ENCODE measurements around the gene SEPTIN2.

The SEPTIN2 gene

GRCh38 chr2:241350530-241350877, 34.8 kb downstream of the SEPTIN2 start:
- H4K8ac ChIP-seq (ENCODE audit: low read depth, low read length) = no peak overlapping the region
- H3K4me3 ChIP-seq (ENCODE audit: low read length in 2 of 2) = no peak overlapping the region
- no peak overlapping the region for H2BK5ac ChIP-seq (ENCODE audit: low read length)
- H2AK5ac ChIP-seq (ENCODE audit: low read depth, low read length) = no peak overlapping the region
- H3K9me3 ChIP-seq (replicated peaks in 1 of 2; ENCODE audit: control insufficient read depth in 2 of 2, insufficient read depth in 1 of 2, low read depth in 1 of 2, low read length in 2 of 2) = no peaks in the 10 kb centered on the region
- no peak overlapping the region for H2BK12ac ChIP-seq (ENCODE audit: low read length)
- no peak overlapping the region for H3K18ac ChIP-seq (ENCODE audit: low read length)
- no peaks in the 10 kb centered on the region for H3K79me1 ChIP-seq (ENCODE audit: low read depth, low read length)
- no peak overlapping the region for H3K4ac ChIP-seq (ENCODE audit: low read length)
- no CpG with 5 or more reads among the region's 2 CpGs for WGBS, 2 donors (ENCODE audit: extremely low coverage in 2 of 2, insufficient read length in 2 of 2, insufficient replicate concordance in 1 of 2)
- no peak overlapping the region for H3K4me2 ChIP-seq (ENCODE audit: insufficient read depth, low read length, poor library complexity, severe bottlenecking)
- H3K9ac ChIP-seq (ENCODE audit: low read depth, low read length, poor library complexity) = no peak overlapping the region
- H3K14ac ChIP-seq (ENCODE audit: low read length) = no peak overlapping the region
- no peak overlapping the region for H2BK15ac ChIP-seq (ENCODE audit: low read length)
- no peak overlapping the region for H3K23ac ChIP-seq (ENCODE audit: low read depth, low read length, poor library complexity)
- no peak overlapping the region for H4K91ac ChIP-seq (ENCODE audit: low read depth, low read length, poor library complexity)
- no peaks in the 10 kb centered on the region for H3K27me3 ChIP-seq (ENCODE audit: control insufficient read depth in 3 of 3, insufficient read depth in 3 of 3, low read depth in 1 of 3, low read length in 3 of 3)
- no peak overlapping the region for H2AFZ ChIP-seq (ENCODE audit: low read length)
- no peak overlapping the region for H2BK120ac ChIP-seq (ENCODE audit: low read depth, low read length)
- H3K4me1 ChIP-seq (ENCODE audit: control insufficient read depth in 2 of 2, insufficient read depth in 1 of 2, low read depth in 1 of 2, low read length in 2 of 2) = peaks cover 0 to 7% of the 10 kb centered on the region in 2 donors
- H3K36me3 ChIP-seq (replicated peaks in 1 of 2; ENCODE audit: control insufficient read depth in 2 of 2, insufficient read depth in 2 of 2, low read length in 2 of 2) = peaks cover 40 to 97% of the 10 kb centered on the region in 2 donors
- DNase-seq (ENCODE audit: low spot score) = no peak
- H3K27ac ChIP-seq (replicated peaks; ENCODE audit: low read length) = no peak overlapping the region

DNA sequence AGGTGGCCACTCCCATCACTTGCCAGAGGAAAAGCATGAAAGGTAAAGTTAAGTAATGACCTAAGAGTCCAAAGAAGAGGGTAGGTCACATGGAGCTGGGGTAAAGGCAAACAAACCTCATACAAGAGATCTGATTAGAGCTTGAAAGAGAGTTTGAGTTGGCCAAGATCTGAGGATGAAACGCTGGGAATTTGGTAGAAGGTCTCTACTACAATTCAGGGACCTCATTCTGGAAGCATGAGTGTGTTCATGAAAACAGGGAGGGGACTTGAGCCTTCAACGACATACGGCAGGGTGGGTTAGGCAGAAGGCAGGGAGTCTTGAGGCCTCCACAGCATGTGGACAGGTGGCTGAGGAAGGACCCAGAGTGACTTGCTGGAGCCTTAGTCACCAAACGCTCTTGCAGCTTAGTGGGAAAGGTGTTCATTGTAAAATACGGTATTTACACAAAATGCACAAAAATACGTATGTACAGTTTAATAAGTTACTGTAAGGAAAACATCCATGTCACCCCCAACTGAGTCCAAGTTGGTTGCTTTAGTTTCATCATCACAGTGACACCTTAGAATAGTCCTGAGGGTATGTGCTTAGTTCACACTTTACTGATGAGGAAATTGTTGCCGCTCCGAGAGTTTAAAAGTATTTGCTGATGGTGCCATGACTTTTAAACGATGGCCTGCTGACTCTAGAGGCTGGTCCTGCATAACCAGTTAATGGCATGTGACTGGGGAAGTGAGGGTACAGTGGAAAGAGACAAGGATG, 35.3 kb downstream of the SEPTIN2 start:
- no peak overlapping the region for H3K14ac ChIP-seq (ENCODE audit: low read length)
- no peak overlapping the region for H2BK15ac ChIP-seq (ENCODE audit: low read length)
- H2AK5ac ChIP-seq (ENCODE audit: low read depth, low read length) = no peak overlapping the region
- H2BK120ac ChIP-seq (ENCODE audit: low read depth, low read length) = no peak overlapping the region
- H3K79me1 ChIP-seq (ENCODE audit: low read depth, low read length) = no peaks in the 10 kb centered on the region
- no peak overlapping the region for H3K23ac ChIP-seq (ENCODE audit: low read depth, low read length, poor library complexity)
- no peak overlapping the region for H2BK5ac ChIP-seq (ENCODE audit: low read length)
- H4K91ac ChIP-seq (ENCODE audit: low read depth, low read length, poor library complexity) = no peak overlapping the region
- no peak overlapping the region for H3K4me3 ChIP-seq (ENCODE audit: low read length in 2 of 2)
- no peaks in the 10 kb centered on the region for H3K27me3 ChIP-seq (ENCODE audit: control insufficient read depth in 3 of 3, insufficient read depth in 3 of 3, low read depth in 1 of 3, low read length in 3 of 3)
- peaks cover 36 to 91% of the 10 kb centered on the region in 2 donors for H3K36me3 ChIP-seq (replicated peaks in 1 of 2; ENCODE audit: control insufficient read depth in 2 of 2, insufficient read depth in 2 of 2, low read length in 2 of 2)
- no peak overlapping the region for H3K27ac ChIP-seq (replicated peaks; ENCODE audit: low read length)
- no CpG with 5 or more reads among the region's 9 CpGs for WGBS, 2 donors (ENCODE audit: extremely low coverage in 2 of 2, insufficient read length in 2 of 2, insufficient replicate concordance in 1 of 2)
- no peak overlapping the region for H2AFZ ChIP-seq (ENCODE audit: low read length)
- H3K4me1 ChIP-seq (ENCODE audit: control insufficient read depth in 2 of 2, insufficient read depth in 1 of 2, low read depth in 1 of 2, low read length in 2 of 2) = peaks cover 0 to 7% of the 10 kb centered on the region in 2 donors
- DNase-seq (ENCODE audit: low spot score) = no peak
- H2BK12ac ChIP-seq (ENCODE audit: low read length) = no peak overlapping the region
- no peak overlapping the region for H3K9ac ChIP-seq (ENCODE audit: low read depth, low read length, poor library complexity)
- H3K9me3 ChIP-seq (replicated peaks in 1 of 2; ENCODE audit: control insufficient read depth in 2 of 2, insufficient read depth in 1 of 2, low read depth in 1 of 2, low read length in 2 of 2) = no peaks in the 10 kb centered on the region
- H4K8ac ChIP-seq (ENCODE audit: low read depth, low read length) = no peak overlapping the region
- H3K4ac ChIP-seq (ENCODE audit: low read length) = no peak overlapping the region
- no peak overlapping the region for H3K18ac ChIP-seq (ENCODE audit: low read length)
- H3K4me2 ChIP-seq (ENCODE audit: insufficient read depth, low read length, poor library complexity, severe bottlenecking) = no peak overlapping the region

GRCh38 chr2:241351640-241352031, 35.9 kb downstream of the SEPTIN2 start:
- no peak overlapping the region for H3K4me2 ChIP-seq (ENCODE audit: insufficient read depth, low read length, poor library complexity, severe bottlenecking)
- no peak for DNase-seq (ENCODE audit: low spot score)
- H2AK5ac ChIP-seq (ENCODE audit: low read depth, low read length) = no peak overlapping the region
- no peaks in the 10 kb centered on the region for H3K79me1 ChIP-seq (ENCODE audit: low read depth, low read length)
- no peak overlapping the region for H3K14ac ChIP-seq (ENCODE audit: low read length)
- no peak overlapping the region for H3K9ac ChIP-seq (ENCODE audit: low read depth, low read length, poor library complexity)
- H4K8ac ChIP-seq (ENCODE audit: low read depth, low read length) = no peak overlapping the region
- no CpG with 5 or more reads among the region's 3 CpGs for WGBS, 2 donors (ENCODE audit: extremely low coverage in 2 of 2, insufficient read length in 2 of 2, insufficient replicate concordance in 1 of 2)
- no peak overlapping the region for H4K91ac ChIP-seq (ENCODE audit: low read depth, low read length, poor library complexity)
- no peaks in the 10 kb centered on the region for H3K27me3 ChIP-seq (ENCODE audit: control insufficient read depth in 3 of 3, insufficient read depth in 3 of 3, low read depth in 1 of 3, low read length in 3 of 3)
- H3K18ac ChIP-seq (ENCODE audit: low read length) = no peak overlapping the region
- H3K36me3 ChIP-seq (replicated peaks in 1 of 2; ENCODE audit: control insufficient read depth in 2 of 2, insufficient read depth in 2 of 2, low read length in 2 of 2) = peaks cover 33 to 85% of the 10 kb centered on the region in 2 donors
- no peak overlapping the region for H3K4ac ChIP-seq (ENCODE audit: low read length)
- no peak overlapping the region for H2AFZ ChIP-seq (ENCODE audit: low read length)
- no peak overlapping the region for H3K23ac ChIP-seq (ENCODE audit: low read depth, low read length, poor library complexity)
- no peak overlapping the region for H2BK15ac ChIP-seq (ENCODE audit: low read length)
- H3K4me3 ChIP-seq (ENCODE audit: low read length in 2 of 2) = no peak overlapping the region
- H3K9me3 ChIP-seq (replicated peaks in 1 of 2; ENCODE audit: control insufficient read depth in 2 of 2, insufficient read depth in 1 of 2, low read depth in 1 of 2, low read length in 2 of 2) = no peaks in the 10 kb centered on the region
- H3K4me1 ChIP-seq (ENCODE audit: control insufficient read depth in 2 of 2, insufficient read depth in 1 of 2, low read depth in 1 of 2, low read length in 2 of 2) = peaks cover 0 to 7% of the 10 kb centered on the region in 2 donors
- H3K27ac ChIP-seq (replicated peaks; ENCODE audit: low read length) = no peak overlapping the region
- H2BK12ac ChIP-seq (ENCODE audit: low read length) = no peak overlapping the region
- no peak overlapping the region for H2BK120ac ChIP-seq (ENCODE audit: low read depth, low read length)
- H2BK5ac ChIP-seq (ENCODE audit: low read length) = no peak overlapping the region

DNA sequence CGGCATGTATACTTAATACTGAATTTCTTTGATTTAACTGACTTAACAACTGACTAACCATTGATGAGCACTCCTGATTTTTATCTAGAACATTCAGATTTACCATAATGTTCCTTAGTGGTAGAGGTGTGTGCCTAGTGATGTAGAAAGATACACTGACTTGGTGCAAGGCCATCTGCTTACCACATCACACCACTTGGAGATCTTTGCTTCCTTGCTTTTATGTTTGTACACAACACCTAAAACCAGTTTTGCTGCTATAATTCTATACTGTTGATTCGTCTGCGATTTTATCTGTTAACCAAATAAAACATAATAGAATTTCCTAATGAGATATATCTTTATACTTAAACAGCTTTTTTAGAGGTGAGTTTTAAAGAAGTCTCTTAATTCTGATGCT, 36.5 kb downstream of the SEPTIN2 start:
- Histone ChIP-seq H2BK120ac (ENCODE audit: low read depth, low read length) (no peak overlapping the region), H2BK5ac (ENCODE audit: low read length) (no peak overlapping the region), H3K23ac (ENCODE audit: low read depth, low read length, poor library complexity) (no peak overlapping the region), H3K4me2 (ENCODE audit: insufficient read depth, low read length, poor library complexity, severe bottlenecking) (no peak overlapping the region), H3K4me3 (ENCODE audit: low read length in 2 of 2) (no peak overlapping the region), H3K36me3 (replicated peaks in 1 of 2; ENCODE audit: control insufficient read depth in 2 of 2, insufficient read depth in 2 of 2, low read length in 2 of 2) (peaks cover 31 to 79% of the 10 kb centered on the region in 2 donors), H3K79me1 (ENCODE audit: low read depth, low read length) (no peaks in the 10 kb centered on the region), H3K27ac (replicated peaks; ENCODE audit: low read length) (no peak overlapping the region), H2AFZ (ENCODE audit: low read length) (no peak overlapping the region), H2BK12ac (ENCODE audit: low read length) (no peak overlapping the region), H4K8ac (ENCODE audit: low read depth, low read length) (no peak overlapping the region), H4K91ac (ENCODE audit: low read depth, low read length, poor library complexity) (no peak overlapping the region), H3K27me3 (ENCODE audit: control insufficient read depth in 3 of 3, insufficient read depth in 3 of 3, low read depth in 1 of 3, low read length in 3 of 3) (no peaks in the 10 kb centered on the region), H3K18ac (ENCODE audit: low read length) (no peak overlapping the region), H2AK5ac (ENCODE audit: low read depth, low read length) (no peak overlapping the region), H3K4me1 (ENCODE audit: control insufficient read depth in 2 of 2, insufficient read depth in 1 of 2, low read depth in 1 of 2, low read length in 2 of 2) (peaks cover 1 to 7% of the 10 kb centered on the region in 2 donors), H3K14ac (ENCODE audit: low read length) (no peak overlapping the region), H3K9me3 (replicated peaks in 1 of 2; ENCODE audit: control insufficient read depth in 2 of 2, insufficient read depth in 1 of 2, low read depth in 1 of 2, low read length in 2 of 2) (no peaks in the 10 kb centered on the region), H2BK15ac (ENCODE audit: low read length) (no peak overlapping the region), H3K9ac (ENCODE audit: low read depth, low read length, poor library complexity) (no peak overlapping the region), H3K4ac (ENCODE audit: low read length) (no peak overlapping the region)
- WGBS, 2 donors (ENCODE audit: extremely low coverage in 2 of 2, insufficient read length in 2 of 2, insufficient replicate concordance in 1 of 2) = no CpG with 5 or more reads among the region's 3 CpGs
- no peak for DNase-seq (ENCODE audit: low spot score)
